B cell (primary cell): ENCODE results near the gene ST6GALNAC3. TPM values are rescaled to one million over a fixed set of nuclear protein-coding genes. Genes with fewer than 3 reads are reported as not detected.

Experiments used
- ATAC-seq: fragments of 200-7000 bp; cut with Tn5 transposase; one replicate; pipeline ENCODE4 v1.10.0; 2021; ENCODE audit warnings: low read depth, mild to moderate bottlenecking, moderate number of reproducible peaks, moderate library complexity
- CTCF ChIA-PET: fragments of 350-600 bp; sonication (Branson Sonifier 250); formaldehyde crosslinking; loops from one replicate; lab custom pipeline; 2021; ENCODE audit warnings: antibody characterized with exemption, inconsistent platforms; lab: Charles Lee
- POLR2A ChIA-PET: fragments of 350-600 bp; sonication (Branson Sonifier 250); formaldehyde crosslinking; loops from one replicate; lab custom pipeline; 2021; ENCODE audit warnings: antibody characterized with exemption; lab: Charles Lee
- DNase-seq: peaks from one replicate; pipeline ENCODE4 v3.0.0; 2013
- H2AFZ ChIP-seq: 2 replicates; pipeline ENCODE4 v1.6.1; 2012; ENCODE audit warnings: mild to moderate bottlenecking, low read depth, low read length; ENCODE audit not compliant: insufficient read depth, poor library complexity, severe bottlenecking
- H3K27ac ChIP-seq, 2 donors: 1 replicate in 1 of 2; 2 replicates in 1 of 2; pipeline ENCODE4 v1.5.1; 2012 to 2013; ENCODE audit warnings: low read length in 2 of 2, mild to moderate bottlenecking in 2 of 2, moderate library complexity in 1 of 2
- H3K27me3 ChIP-seq, 4 experiments: fragments of 200-600 bp in 1 of 4; sonication (generic) in 1 of 4; replicated peaks in 1 of 4; 1 replicate in 2 of 4; 2 replicates in 2 of 4; pipeline versions ENCODE4 v1.6.1 to v1.7.0; 2013 to 2016; ENCODE audit warnings: low read length in 3 of 4, mild to moderate bottlenecking in 2 of 4, mixed read lengths in 1 of 4, moderate library complexity in 1 of 4; ENCODE audit not compliant: insufficient read depth in 4 of 4, control insufficient read depth in 3 of 4; ENCODE audit errors: control extremely low read depth in 1 of 4
- H3K36me3 ChIP-seq, 2 experiments: replicated peaks in 1 of 2; 1 replicate in 1 of 2; 2 replicates in 1 of 2; pipeline versions ENCODE4 v1.6.1 to v1.7.1; 2013; ENCODE audit warnings: low read length in 1 of 2; ENCODE audit not compliant: insufficient read depth in 2 of 2, control insufficient read depth in 1 of 2; ENCODE audit errors: control extremely low read depth in 1 of 2, extremely low read depth in 1 of 2
- H3K4me1 ChIP-seq, 2 donors: fragments of 200-600 bp in 1 of 2; sonication (generic) in 1 of 2; 1 replicate in 1 of 2; 2 replicates in 1 of 2; pipeline versions ENCODE4 v1.5.1 to v1.6.1; 2013 to 2017; ENCODE audit warnings: low read length in 2 of 2; ENCODE audit not compliant: control insufficient read depth in 2 of 2, insufficient read depth in 2 of 2
- H3K4me2 ChIP-seq: replicated peaks from 2 replicates; pipeline ENCODE3; 2012; ENCODE audit warnings: mild to moderate bottlenecking, low read depth, low read length; ENCODE audit not compliant: poor library complexity, severe bottlenecking
- H3K4me3 ChIP-seq, 5 experiments: fragments of 200-600 bp in 1 of 5; sonication (generic) in 1 of 5; 1 replicate in 3 of 5; 2 replicates in 2 of 5; pipeline versions ENCODE4 v1.5.1 to v1.7.0; 2011 to 2016; ENCODE audit warnings: low read length in 4 of 5, mild to moderate bottlenecking in 4 of 5, low read depth in 2 of 5, control low read depth in 1 of 5, moderate library complexity in 1 of 5; ENCODE audit not compliant: insufficient read depth in 1 of 5; ENCODE audit errors: control extremely low read depth in 1 of 5, extremely low read depth in 1 of 5
- H3K79me2 ChIP-seq: fragments of 200-600 bp; sonication (generic); one replicate; pipeline ENCODE4 v1.6.0; 2016; ENCODE audit warnings: low read length; ENCODE audit not compliant: control insufficient read depth, insufficient read depth
- H3K9ac ChIP-seq: fragments of 200-600 bp; sonication (generic); 2 replicates; pipeline ENCODE4 v1.6.1; 2017; ENCODE audit warnings: mild to moderate bottlenecking, low read length, moderate library complexity
- H3K9me3 ChIP-seq, 3 donors: one replicate each; pipeline versions ENCODE4 v1.6.1 to v1.7.1; 2013; ENCODE audit warnings: low read length in 2 of 3; ENCODE audit not compliant: control insufficient read depth in 2 of 3, insufficient read depth in 1 of 3; ENCODE audit errors: control extremely low read depth in 1 of 3
- H4K20me1 ChIP-seq: 2 replicates; pipeline ENCODE4 v1.6.0; 2012; ENCODE audit warnings: mild to moderate bottlenecking, low read length; ENCODE audit not compliant: insufficient read depth, control insufficient read depth, poor library complexity, severe bottlenecking
- H3K27ac Mint-ChIP-seq: one replicate; pipeline ENCODE4 v1.8.0; 2021; ENCODE audit warnings: mixed read lengths
- H3K27me3 Mint-ChIP-seq: one replicate; pipeline ENCODE4 v1.8.0; 2021; ENCODE audit warnings: mixed read lengths
- H3K4me1 Mint-ChIP-seq: one replicate; pipeline ENCODE4 v1.8.0; 2021; ENCODE audit warnings: mixed read lengths
- H3K4me3 Mint-ChIP-seq: one replicate; pipeline ENCODE4 v1.8.0; 2021; ENCODE audit warnings: mixed read lengths
- H3K9me3 Mint-ChIP-seq: one replicate; pipeline ENCODE4 v1.8.0; 2022; ENCODE audit warnings: mixed read lengths; ENCODE audit not compliant: insufficient read depth
- EZH2 ChIP-seq: IDR thresholded peaks from 2 replicates; pipeline ENCODE4 v1.6.1; 2012; ENCODE audit warnings: borderline replicate concordance, low read depth, mild to moderate bottlenecking, moderate library complexity, low read length; ENCODE audit not compliant: insufficient read depth, poor library complexity, severe bottlenecking
- WGBS: methylation state at CpG from one replicate; pipeline ENCODE4 v1.1.5; 2013; ENCODE audit warnings: missing lambda C conversion rate; ENCODE audit not compliant: insufficient coverage; 5-methylcytosine and 5-hydroxymethylcytosine counted together
- intact Hi-C: fragments of 100-400 bp; cut with micrococcal nuclease; formaldehyde crosslinking; loops from one replicate; pipeline ENCODE4 v1.10.0; 2022
- polyA plus RNA-seq: library from polyadenylated mRNA; depleted of rRNA; stranded (reverse); fragments of >200 nt; gene quantifications from 2 replicates; pipeline ENCODE4 v1.2.3, GENCODE V29; 2012
- total RNA-seq, 2 donors: library from RNA; stranded (reverse); fragments of 120-200 nt in 1 of 2; gene quantifications; 1 replicate in 1 of 2; 2 replicates in 1 of 2; pipeline versions ENCODE4 v1.2.3 to v1.2.4, GENCODE V29; 2013 to 2022
- TF ChIP-seq, protein P1 (sequence below): fragments of 200-600 bp; IDR thresholded peaks from one replicate; pipeline ENCODE4 v1.8.0; 2022; ENCODE audit warnings: antibody characterized with exemption, mild to moderate bottlenecking

ST6GALNAC3 gene
- total and polyA plus RNA-seq, 2 donors (not counting 1 experiment from before 2014, with no cell fraction given) = 3.0 to 17.3 TPM

DNA sequence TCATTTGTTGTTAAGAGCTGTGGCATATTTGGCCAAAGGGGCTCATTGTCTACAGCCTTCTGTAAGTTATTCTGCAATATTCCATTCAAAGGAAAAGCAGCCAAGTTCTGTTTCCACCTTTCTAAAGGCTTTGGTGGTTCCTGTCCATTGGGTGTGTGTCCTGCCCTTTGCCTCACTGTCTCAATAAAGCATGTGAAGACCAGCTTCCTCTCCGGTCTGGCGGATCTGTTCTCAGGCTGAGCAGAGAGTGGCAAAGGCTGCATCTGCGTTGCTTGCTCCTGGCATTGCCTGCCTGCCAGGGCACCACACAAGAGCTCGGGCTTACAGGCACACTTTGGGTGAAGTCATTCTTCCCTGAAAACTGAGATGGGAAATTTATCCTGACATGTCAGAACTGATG is 34.9 kb downstream of the ST6GALNAC3 start:
- no peak overlapping the region for H2AFZ ChIP-seq
- peaks cover 19% of the 10 kb centered on the region for H3K79me2 ChIP-seq
- H3K27ac ChIP-seq = peak overlapping the region in 1 of 2 donors; percentile 71
- 91% methylated on average over 4 of the region's 4 CpGs for WGBS
- TF ChIP-seq, protein P1, sequence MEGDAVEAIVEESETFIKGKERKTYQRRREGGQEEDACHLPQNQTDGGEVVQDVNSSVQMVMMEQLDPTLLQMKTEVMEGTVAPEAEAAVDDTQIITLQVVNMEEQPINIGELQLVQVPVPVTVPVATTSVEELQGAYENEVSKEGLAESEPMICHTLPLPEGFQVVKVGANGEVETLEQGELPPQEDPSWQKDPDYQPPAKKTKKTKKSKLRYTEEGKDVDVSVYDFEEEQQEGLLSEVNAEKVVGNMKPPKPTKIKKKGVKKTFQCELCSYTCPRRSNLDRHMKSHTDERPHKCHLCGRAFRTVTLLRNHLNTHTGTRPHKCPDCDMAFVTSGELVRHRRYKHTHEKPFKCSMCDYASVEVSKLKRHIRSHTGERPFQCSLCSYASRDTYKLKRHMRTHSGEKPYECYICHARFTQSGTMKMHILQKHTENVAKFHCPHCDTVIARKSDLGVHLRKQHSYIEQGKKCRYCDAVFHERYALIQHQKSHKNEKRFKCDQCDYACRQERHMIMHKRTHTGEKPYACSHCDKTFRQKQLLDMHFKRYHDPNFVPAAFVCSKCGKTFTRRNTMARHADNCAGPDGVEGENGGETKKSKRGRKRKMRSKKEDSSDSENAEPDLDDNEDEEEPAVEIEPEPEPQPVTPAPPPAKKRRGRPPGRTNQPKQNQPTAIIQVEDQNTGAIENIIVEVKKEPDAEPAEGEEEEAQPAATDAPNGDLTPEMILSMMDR = no peak
- no peak for TF ChIP-seq EZH2
- H3K4me2 ChIP-seq = peak overlapping the region; percentile 58
- CTCF ChIA-PET = no interaction called here
- no peak overlapping the region for H3K4me3 Mint-ChIP-seq
- no peaks in the 10 kb centered on the region for H3K36me3 ChIP-seq
- H3K27me3 ChIP-seq = no peaks in the 10 kb centered on the region
- H3K27me3 Mint-ChIP-seq = no peaks in the 10 kb centered on the region
- H3K4me1 ChIP-seq = peaks cover 12 to 22% of the 10 kb centered on the region in 2 donors
- H3K4me1 Mint-ChIP-seq = peaks cover 25% of the 10 kb centered on the region
- DNase-seq (no peak), ATAC-seq (no peak)
- POLR2A ChIA-PET = no interaction called here
- H3K27ac Mint-ChIP-seq = peak overlapping the region; percentile 37
- no peak overlapping the region for H3K9ac ChIP-seq
- no peak overlapping the region for H3K4me3 ChIP-seq
- H3K9me3 Mint-ChIP-seq = no peaks in the 10 kb centered on the region
- intact Hi-C loops = no loop called here
- no peaks in the 10 kb centered on the region for H4K20me1 ChIP-seq
- H3K9me3 ChIP-seq = no peaks in the 10 kb centered on the region

GRCh38 chr1:76109901-76110560 is 35.5 kb downstream of the ST6GALNAC3 start:
- CTCF ChIA-PET = no interaction called here
- intact Hi-C loops = no loop called here
- POLR2A ChIA-PET = no interaction called here
- ATAC-seq = no peak
- Histone ChIP-seq H3K79me2 (peaks cover 23% of the 10 kb centered on the region), H3K9ac (peak overlapping the region; percentile 35), H2AFZ (peak overlapping the region; percentile 26), H3K4me3 (peak overlapping the region in 1 of 5 experiments; percentile 21), H3K36me3 (no peaks in the 10 kb centered on the region), H3K27ac (peak overlapping the region; percentile 8 to 71), H3K4me1 (peaks cover 12 to 22% of the 10 kb centered on the region in 2 donors), H3K9me3 (no peaks in the 10 kb centered on the region), H3K27me3 (no peaks in the 10 kb centered on the region), H3K4me2 (peak overlapping the region; percentile 58), H4K20me1 (no peaks in the 10 kb centered on the region)
- Mint-ChIP-seq H3K4me1 (peaks cover 27% of the 10 kb centered on the region), H3K27me3 (no peaks in the 10 kb centered on the region), H3K27ac (peak overlapping the region; percentile 73), H3K9me3 (no peaks in the 10 kb centered on the region), H3K4me3 (peak overlapping the region; percentile 70)
- 29% methylated on average over 1 of the region's 2 CpGs for WGBS
- DNase-seq = peak; percentile 15
- no peak for TF ChIP-seq EZH2
- TF ChIP-seq, protein P1 = no peak
